ENCODE measurements around the gene SIK3.

Gene SIK3

DNA sequence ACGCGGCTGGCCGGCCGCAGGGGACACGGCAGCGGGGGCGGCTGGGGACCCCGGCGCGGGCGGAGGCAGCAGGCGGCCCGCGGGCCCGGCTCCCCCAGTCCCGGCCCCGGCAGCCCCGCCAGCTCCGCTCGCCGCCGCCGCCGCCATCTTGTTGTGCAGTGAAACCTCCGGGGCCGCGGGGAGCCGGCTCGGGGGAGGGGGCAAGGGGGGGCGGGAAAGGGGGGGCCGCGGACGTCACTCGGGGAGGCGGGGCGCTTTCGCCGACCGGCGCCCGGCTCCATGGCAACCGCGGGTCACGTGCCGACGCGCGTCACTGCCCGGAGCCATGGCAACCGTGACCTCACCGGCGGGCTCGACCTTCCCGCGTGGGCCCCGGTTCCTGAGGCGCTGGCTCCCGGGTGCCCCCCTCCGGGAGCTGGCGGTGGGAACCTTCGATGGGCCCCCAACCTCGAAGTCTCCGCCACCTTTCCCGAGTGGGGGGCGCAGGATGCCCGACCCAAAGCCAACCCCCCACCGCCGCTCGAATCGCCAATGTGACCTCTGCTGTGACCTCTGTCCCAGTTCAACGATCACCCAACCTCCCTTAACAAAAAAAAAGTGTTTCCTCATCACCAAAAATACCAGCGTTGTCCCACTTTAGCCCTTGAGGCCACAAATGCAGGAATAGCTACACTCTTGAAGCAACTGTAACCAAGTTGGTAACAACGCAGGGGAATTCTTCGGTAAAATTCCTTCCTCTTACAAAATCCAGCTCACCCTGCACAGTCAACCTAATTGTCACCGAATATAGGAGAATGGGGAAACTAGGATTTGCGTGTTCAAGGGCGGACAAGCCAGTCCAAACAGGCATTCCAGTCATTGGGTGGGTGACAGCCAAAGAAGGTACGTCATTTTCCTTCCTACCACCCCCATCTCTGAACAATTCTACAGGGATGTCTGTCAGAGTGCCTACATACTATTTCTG lies at the start of gene SIK3:
SIK3 (minus strand) TSS at position 160 of the 964 bp plus-strand sequence; CDS start at position 147, 13 bp downstream.
- Histone ChIP-seq H3K4me2 (peak within 1 kb of the TSS; percentile 92), H3K36me3 (ENCODE audit: insufficient read depth) (no peaks in the 10 kb centered on the region), H2AFZ (ENCODE audit: low read depth) (peak within 1 kb of the TSS; percentile 79), H3K79me2 (ENCODE audit: insufficient read depth, low read depth) (peaks cover 44% of the 10 kb centered on the region), H3K27ac (peak within 1 kb of the TSS; percentile 81), H3K4me3 (IDR thresholded peaks at IDR 0.05; ENCODE audit: insufficient read depth, low read depth, low read length) (no peak within 1 kb of the TSS), H3K27me3 (ENCODE audit: insufficient read depth, low read depth) (no peaks in the 10 kb centered on the region), H4K20me1 (ENCODE audit: insufficient read depth) (no peaks in the 10 kb centered on the region), H3K9ac (peak within 1 kb of the TSS; percentile 89), H3K4me1 (ENCODE audit: low read depth, poor library complexity, severe bottlenecking) (peaks cover 28% of the 10 kb centered on the region)
- TF ChIP-seq, protein P1, sequence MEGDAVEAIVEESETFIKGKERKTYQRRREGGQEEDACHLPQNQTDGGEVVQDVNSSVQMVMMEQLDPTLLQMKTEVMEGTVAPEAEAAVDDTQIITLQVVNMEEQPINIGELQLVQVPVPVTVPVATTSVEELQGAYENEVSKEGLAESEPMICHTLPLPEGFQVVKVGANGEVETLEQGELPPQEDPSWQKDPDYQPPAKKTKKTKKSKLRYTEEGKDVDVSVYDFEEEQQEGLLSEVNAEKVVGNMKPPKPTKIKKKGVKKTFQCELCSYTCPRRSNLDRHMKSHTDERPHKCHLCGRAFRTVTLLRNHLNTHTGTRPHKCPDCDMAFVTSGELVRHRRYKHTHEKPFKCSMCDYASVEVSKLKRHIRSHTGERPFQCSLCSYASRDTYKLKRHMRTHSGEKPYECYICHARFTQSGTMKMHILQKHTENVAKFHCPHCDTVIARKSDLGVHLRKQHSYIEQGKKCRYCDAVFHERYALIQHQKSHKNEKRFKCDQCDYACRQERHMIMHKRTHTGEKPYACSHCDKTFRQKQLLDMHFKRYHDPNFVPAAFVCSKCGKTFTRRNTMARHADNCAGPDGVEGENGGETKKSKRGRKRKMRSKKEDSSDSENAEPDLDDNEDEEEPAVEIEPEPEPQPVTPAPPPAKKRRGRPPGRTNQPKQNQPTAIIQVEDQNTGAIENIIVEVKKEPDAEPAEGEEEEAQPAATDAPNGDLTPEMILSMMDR (conservative IDR thresholded peaks at IDR 0.05; ENCODE audit: low read depth, low read length) = no peak

DNA sequence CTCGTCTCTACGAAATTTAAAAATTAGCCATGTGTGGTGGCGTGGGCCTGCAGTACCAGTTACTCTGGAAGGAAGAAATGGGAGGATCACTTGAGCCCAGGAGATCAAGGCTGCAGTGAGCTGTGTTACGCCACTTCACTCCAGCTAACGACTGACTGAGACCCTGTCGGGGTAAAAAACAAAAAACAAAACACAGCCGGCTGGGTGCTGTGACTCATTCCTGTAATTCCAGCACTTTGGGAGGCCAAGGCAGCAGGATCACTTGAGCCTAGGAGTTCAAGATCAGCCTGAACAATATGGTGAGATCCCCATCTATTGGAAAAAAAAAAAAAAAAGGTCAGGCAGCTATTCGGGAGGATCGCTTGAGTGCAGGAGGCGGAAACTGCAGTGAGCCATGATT lies 48.3 kb upstream of the SIK3 start:
- no peak overlapping the region for H3K9ac ChIP-seq
- no peaks in the 10 kb centered on the region for H3K27me3 ChIP-seq (ENCODE audit: insufficient read depth, low read depth)
- H3K79me2 ChIP-seq (ENCODE audit: insufficient read depth, low read depth) = peaks cover 66% of the 10 kb centered on the region
- no peak overlapping the region for H3K4me3 ChIP-seq (IDR thresholded peaks at IDR 0.05; ENCODE audit: insufficient read depth, low read depth, low read length)
- H3K4me1 ChIP-seq (ENCODE audit: low read depth, poor library complexity, severe bottlenecking) = peaks cover 24% of the 10 kb centered on the region
- no peak overlapping the region for H3K27ac ChIP-seq
- no peaks in the 10 kb centered on the region; the same call in 1 of the 2 replicates for H4K20me1 ChIP-seq (ENCODE audit: insufficient read depth)
- H2AFZ ChIP-seq (ENCODE audit: low read depth) = no peak overlapping the region
- TF ChIP-seq, protein P1 (conservative IDR thresholded peaks at IDR 0.05; ENCODE audit: low read depth, low read length) = no peak
- no peak overlapping the region for H3K4me2 ChIP-seq
- no peaks in the 10 kb centered on the region for H3K36me3 ChIP-seq (ENCODE audit: insufficient read depth)

DNA sequence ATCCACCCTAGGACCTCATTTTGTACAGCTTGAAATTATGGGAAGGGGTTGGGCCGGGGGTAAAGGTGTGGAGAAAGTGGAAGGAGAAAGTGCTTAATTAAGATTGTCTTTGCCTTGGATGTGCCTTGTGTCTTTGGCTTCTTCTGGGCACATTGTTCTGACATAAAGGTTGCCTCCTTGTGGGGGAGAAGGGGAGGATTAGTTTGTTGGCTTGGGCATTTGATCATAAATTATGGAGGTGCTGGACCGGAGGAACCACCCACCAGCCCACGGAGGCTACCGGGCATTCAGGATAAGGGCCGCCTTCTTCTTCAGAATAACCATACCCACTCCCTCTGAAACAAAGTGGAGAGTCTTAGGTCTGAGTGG lies 47.1 kb upstream of the SIK3 start:
- TF ChIP-seq, protein P1 (conservative IDR thresholded peaks at IDR 0.05; ENCODE audit: low read depth, low read length) = 0 out of 2 replicates have a peak, but pooled peaks have one; percentile 22
- H3K9ac ChIP-seq = peak overlapping the region; percentile 66; the same call in 1 of the 2 replicates
- peak overlapping the region; percentile 45; the same call in 1 of the 2 replicates for H3K27ac ChIP-seq
- no peak overlapping the region for H2AFZ ChIP-seq (ENCODE audit: low read depth)
- H3K4me3 ChIP-seq (IDR thresholded peaks at IDR 0.05; ENCODE audit: insufficient read depth, low read depth, low read length) = no peak overlapping the region
- no peaks in the 10 kb centered on the region for H3K36me3 ChIP-seq (ENCODE audit: insufficient read depth)
- H4K20me1 ChIP-seq (ENCODE audit: insufficient read depth) = no peaks in the 10 kb centered on the region; the same call in 1 of the 2 replicates
- peaks cover 24% of the 10 kb centered on the region for H3K4me1 ChIP-seq (ENCODE audit: low read depth, poor library complexity, severe bottlenecking)
- H3K27me3 ChIP-seq (ENCODE audit: insufficient read depth, low read depth) = no peaks in the 10 kb centered on the region
- peak overlapping the region; percentile 80 for H3K4me2 ChIP-seq
- H3K79me2 ChIP-seq (ENCODE audit: insufficient read depth, low read depth) = peaks cover 55% of the 10 kb centered on the region

DNA sequence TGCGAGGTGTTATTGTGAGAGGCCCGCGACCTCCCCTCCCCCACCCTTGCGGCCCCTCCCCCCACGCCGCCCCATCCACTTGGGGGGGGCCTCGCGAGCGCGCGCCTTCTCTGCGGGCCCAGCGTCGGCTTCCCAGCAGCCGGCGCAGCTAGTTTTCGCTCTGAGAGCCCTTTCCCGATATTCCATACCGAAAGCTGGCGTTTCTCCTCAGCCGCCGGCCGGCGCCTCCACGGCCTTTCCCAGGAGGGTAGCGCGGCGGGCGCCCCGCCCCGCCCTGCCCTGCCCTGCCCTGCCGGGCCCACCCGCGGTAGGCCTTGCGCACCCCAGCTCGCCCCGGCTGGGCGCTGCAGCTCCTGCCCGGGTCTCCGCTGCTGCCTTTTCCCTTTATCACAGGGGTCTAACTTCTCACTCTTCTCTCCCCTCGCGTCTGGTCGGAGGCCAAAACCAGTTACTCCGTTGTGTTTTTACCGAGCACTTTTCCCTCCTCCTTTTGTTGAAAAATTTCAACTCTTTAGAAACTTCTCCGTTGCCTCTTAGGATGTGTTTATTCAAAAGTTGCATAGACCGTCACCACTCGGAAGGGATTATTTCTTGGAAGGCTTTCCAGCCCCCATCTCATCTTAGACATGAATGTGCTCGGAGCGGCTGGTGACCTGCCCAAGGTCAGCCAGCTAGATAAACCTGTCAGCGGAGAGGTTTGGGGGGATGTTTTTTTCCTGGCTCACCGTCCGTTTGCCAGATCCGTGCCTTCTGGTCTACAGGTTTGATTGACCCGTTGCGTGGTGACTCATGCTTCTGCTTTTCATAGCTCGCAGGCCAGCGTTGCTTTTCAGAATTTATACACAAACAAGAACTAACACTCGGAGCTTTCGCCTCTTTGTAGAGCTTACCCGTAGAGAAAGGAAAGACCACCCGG lies 46.5 kb upstream of the SIK3 start:
- Histone ChIP-seq H3K4me3 (IDR thresholded peaks at IDR 0.05; ENCODE audit: insufficient read depth, low read depth, low read length) (no peak overlapping the region), H3K27ac (peak overlapping the region; percentile 45; the same call in 1 of the 2 replicates), H4K20me1 (ENCODE audit: insufficient read depth) (no peaks in the 10 kb centered on the region; the same call in 1 of the 2 replicates), H3K36me3 (ENCODE audit: insufficient read depth) (no peaks in the 10 kb centered on the region), H3K79me2 (ENCODE audit: insufficient read depth, low read depth) (peaks cover 49% of the 10 kb centered on the region), H3K9ac (peak overlapping the region; percentile 66; the same call in 1 of the 2 replicates), H2AFZ (ENCODE audit: low read depth) (peak overlapping the region; percentile 99; the same call in 1 of the 2 replicates), H3K4me1 (ENCODE audit: low read depth, poor library complexity, severe bottlenecking) (peaks cover 24% of the 10 kb centered on the region), H3K4me2 (peak overlapping the region; percentile 80), H3K27me3 (ENCODE audit: insufficient read depth, low read depth) (no peaks in the 10 kb centered on the region)
- TF ChIP-seq, protein P1 (conservative IDR thresholded peaks at IDR 0.05; ENCODE audit: low read depth, low read length) = no peak
